ENCODE measurements around the gene MRAP2.

The MRAP2 gene

GRCh38 chr6:84136364-84137050 lies 102.9 kb downstream of the MRAP2 start:
- no peak for DNase-seq

- DNase-seq: no peak
Measured at GRCh38 chr6:84137051-84137375, 103.4 kb downstream of the MRAP2 start.

- no peak for DNase-seq
Measured at GRCh38 chr6:84137989-84138575, 104.5 kb downstream of the MRAP2 start.

DNA sequence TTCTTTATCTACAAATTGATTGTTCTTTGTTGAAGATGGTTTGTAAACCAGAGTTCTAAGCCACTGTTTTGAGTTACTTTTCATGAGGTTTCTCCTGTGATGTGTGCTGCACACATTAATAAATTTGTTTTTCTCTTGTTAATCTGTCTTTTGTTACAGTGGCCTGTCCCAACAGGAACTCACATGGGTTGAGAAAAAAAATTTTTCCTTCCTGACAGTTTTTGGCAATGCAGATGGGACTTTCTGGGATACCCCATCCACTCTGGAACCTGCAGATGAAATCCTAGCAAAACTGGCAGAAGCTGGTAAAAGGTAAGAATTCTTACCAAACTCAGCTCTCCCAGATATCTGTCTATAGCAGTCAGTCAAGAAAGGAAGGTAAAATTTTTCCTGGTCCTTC lies 105.7 kb downstream of the MRAP2 start:
- DNase-seq: no peak
